GM21515 (cell line): Measurements from ENCODE around the gene VPS13A.
"Not testable (repeated sequence)": the region's sequence is repeated elsewhere in the genome, so short reads cannot be mapped to it uniquely, and the experiment has no call there.

ENCODE experiments used
- ATAC-seq: cut with Tn5 transposase; IDR thresholded peaks from one replicate; pipeline ENCODE4 v1.9.1; 2021; ENCODE audit not compliant: unreplicated experiment

Gene VPS13A

DNA sequence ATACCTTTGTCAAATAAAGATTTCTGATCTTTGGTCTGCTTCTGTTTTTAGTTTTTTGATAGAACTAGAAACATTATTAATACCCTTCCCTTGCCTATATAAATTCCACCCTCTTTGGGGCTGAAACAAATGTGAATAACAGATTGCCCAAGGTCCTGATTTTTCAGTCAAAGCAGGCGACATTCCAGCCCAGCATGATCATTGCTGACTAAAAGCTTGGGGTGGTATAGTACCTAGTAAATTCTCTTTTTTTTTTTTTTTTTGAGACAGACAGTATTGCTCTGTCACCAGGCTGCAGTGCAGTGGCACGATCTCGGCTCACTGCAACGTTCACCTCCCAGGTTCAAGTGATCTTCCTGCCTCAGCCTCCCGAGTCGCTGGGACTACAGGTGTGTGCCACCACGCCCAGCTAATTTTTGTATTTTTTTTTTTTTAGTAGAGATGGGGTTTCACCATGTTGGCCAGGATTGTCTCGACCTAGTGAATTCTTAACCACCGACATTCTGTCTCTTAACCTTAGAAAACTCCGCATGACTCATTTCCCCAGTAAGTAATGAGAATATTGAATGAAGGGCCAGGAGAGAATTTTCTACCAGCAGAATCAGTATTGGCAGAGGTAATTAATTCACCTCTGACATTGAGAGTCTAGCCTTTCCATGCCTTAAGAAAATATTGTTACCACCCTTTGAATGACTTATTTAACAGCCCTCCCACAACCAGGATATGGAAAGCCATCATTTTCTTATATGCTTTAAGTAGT lies 244.4 kb downstream of the VPS13A start:
- no peak for ATAC-seq

GRCh38 chr9:77422969-77423368 lies 245.6 kb downstream of the VPS13A start:
- ATAC-seq: no peak

- ATAC-seq: no peak
These were observed 246.5 kb downstream of the VPS13A start for GRCh38 chr9:77423841-77424240.

- ATAC-seq: no peak
These were observed 247.7 kb downstream of the VPS13A start for GRCh38 chr9:77424993-77425392.

GRCh38 chr9:77426712-77427111 lies 249.4 kb downstream of the VPS13A start:
- ATAC-seq: no peak

GRCh38 chr9:77427256-77427927 lies 250.1 kb downstream of the VPS13A start:
- no peak for ATAC-seq

DNA sequence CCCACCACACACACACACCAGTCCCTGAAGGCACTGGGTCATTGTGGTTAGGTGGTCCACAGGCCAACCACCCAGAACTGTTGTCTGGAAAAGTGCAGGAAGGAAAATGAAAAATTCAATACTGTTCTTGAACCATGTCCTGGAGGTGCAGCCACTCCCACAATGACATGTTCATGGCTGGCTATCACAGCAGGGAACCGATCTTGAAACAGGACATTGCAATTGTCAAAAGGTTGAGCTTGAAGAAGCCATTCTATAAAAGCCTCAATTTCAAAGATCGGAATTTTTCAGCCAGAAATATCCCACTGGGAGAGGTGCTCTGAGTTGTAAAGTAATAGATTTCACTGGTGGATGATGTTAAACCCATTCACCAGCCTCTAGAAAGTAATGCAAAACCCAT lies 252.6 kb downstream of the VPS13A start:
- ATAC-seq: no peak

- no peak for ATAC-seq
These were observed 254.7 kb downstream of the VPS13A start for GRCh38 chr9:77432053-77432452.

DNA sequence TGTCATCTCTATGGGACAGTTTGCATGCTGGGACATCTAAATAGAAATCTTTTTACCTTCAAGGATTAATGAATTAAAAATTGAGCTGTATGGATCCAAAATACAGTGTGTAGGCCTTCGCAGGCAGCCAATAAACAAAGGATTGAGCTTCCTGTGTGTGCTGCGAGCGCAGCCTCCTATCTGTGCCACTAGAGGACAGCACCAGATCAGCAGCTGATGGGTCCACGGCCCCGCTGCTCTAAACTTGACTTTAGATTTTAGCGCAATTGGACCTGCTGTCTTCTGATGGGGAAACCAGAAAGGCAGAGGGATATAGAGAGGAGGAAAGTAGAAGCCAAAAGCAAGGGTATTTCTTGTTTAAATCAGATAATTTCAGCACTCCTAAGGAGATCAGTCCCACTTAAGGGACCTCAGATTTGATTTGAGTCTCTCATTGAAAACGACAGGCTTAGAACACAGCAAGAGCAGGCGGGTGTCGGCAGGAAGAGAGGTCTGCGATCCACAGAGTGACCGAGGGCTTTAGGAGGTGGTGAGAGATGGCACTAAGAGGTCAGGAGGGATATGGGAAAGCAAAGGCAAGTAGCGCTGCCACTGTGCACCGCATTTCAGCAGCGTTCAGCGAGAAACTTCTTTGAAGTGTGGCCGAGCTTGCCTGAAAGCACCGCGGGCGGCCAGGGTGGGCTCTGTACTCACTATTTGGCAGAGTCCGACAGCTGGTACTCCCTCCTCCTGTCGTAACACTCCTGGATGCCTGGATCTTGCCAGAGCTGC lies 256.5 kb downstream of the VPS13A start:
- ATAC-seq: peak; percentile 88

DNA sequence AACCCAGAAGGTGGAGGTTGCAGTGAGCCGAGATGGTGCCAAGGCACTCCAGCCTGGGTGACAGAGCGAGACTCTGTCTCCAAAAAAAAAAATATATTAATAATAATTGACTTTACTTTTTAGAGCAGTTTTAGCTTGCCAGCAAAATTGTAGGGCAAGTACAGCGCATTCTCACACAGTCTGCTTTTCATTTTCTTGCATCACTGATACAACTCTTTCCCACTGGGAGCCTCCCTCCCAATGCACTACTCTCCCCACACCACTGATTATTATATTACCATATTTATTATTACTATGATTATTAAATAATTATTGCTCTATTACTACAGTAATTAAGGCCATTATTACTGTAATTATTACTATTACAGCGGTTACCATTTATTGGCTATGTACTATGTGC lies 257.9 kb downstream of the VPS13A start:
- ATAC-seq: no peak

DNA sequence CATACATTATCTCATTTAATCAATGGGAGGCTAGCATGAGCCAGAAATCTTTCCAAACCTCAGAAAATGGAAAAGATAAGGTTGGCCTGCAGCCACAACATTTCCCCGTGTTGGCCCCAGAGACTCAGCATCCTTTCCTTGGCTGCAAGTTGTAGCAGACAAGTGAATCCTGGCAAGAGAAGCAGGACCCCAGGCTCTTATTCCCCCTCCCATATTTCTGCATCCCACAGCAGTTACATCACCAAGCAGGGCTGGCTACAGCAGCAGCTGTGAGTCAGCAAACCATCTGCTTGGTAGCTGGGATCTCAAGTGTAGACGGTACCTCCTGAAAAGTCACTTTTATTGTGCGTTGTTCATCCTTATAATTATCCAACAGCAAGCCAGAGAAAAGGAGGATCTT lies 258.4 kb downstream of the VPS13A start:
- ATAC-seq: no peak

GRCh38 chr9:77438653-77439052 lies 261.3 kb downstream of the VPS13A start:
- ATAC-seq: no peak

GRCh38 chr9:77440057-77440456 lies 262.7 kb downstream of the VPS13A start:
- no peak for ATAC-seq

- not testable (repeated sequence) for ATAC-seq
These were observed 263.8 kb downstream of the VPS13A start for GRCh38 chr9:77441124-77441523.

- no peak for ATAC-seq
These were observed 265.1 kb downstream of the VPS13A start for GRCh38 chr9:77442436-77442835.

DNA sequence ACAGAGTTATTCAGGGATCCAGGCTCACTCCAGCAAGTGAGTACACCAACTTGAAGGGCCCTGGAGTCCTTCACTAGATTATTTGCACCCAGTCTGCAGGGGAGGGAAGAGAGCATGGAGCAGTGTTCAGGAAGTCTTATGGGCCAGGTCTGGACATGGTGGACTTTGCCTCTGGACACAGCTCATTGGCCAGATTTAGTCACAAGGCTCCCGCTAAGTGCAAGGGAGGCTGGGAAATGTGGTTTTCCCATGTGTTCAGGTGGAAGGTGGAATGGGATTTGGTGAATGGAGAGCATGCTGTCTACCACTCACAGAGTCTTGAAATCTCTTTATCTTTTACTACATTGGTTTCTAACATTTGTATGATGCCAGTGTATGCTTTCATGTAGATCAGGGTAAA lies 270.3 kb downstream of the VPS13A start:
- no peak for ATAC-seq

DNA sequence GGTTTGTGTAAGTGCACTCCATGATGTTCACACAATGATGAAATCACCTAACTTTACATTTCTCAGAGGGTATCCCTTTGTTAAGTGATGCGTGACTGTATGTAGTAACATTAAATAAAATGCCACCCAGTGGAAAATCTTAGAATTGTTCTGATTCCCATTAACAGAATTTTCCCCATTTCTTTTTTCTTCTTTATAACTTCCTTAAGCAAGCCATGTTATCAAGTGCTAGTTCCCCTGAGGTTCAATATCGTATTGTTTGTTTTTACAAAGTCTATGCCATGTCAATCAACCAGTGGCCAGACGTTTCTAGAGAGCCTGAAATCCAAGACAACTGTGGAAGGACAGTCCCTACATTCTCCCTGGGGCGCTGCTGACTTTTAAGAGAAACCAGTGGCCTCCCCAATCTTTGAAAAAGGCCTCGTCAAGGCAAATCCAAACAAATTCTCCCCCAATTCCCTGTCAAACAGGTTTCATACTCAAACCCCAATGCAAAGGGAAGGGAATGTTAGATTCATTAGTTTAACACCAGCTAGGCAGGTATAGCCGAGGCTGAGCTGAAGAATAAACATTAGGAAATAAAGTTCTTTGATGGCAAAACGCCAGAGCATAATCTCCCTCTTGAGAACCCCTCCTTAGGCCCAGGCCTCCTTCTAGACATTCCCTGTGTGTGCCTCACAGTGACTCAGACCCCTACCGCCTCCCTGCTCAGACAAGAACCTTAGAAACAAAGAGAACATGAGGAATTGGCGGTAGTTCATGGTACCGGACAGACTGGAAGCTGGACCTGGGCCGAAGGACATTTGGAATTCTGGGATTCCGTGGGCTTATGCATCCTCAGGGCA lies 272.1 kb downstream of the VPS13A start:
- no peak for ATAC-seq

- ATAC-seq: no peak
These were observed 272.7 kb downstream of the VPS13A start for GRCh38 chr9:77450085-77450475.

GRCh38 chr9:77451507-77451906 lies 274.2 kb downstream of the VPS13A start:
- no peak for ATAC-seq

DNA sequence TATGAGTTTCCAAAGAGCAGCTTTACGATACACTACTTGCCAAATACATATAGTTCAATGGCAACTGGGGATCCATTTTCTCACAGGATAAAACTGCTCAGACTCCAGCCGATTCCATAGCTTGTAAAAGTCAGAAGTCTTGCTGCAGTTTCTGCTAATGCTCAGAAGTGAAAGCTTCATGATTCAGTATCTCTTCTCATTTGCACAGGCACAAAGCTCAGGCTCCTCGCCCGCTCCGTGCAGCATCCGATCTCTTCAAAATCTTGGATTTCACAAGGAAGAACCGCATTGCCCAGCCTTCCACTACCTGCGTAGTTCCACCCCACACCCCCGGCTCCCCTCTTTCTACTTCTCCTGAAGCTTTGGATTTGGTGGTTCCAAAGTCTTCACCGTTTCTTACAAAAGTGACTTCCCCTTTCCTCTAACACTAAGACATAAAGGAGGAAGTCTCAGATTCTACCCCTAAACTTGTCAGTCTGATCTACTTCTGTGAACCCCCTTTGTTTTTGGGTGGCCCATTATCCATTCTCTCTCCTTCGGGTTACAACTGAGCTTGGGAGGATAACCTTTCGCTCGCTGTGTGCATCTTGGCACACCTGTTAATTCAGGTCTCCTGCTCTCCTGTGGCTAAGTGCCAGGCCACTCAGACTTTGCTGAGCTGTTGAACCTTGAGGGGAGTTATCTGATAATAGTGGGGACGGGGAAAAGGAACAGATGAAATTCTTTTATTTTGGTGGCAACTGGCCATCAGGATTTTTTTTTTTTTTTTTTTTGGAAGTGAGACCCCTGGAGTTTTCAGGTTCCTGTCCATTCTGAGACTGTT lies 276.7 kb downstream of the VPS13A start:
- no peak for ATAC-seq
